GM20000 (cell line): ENCODE results near the gene PPHLN1.

Source experiments
- DNase-seq: peaks from one replicate; pipeline ENCODE4 v3.0.0; 2012; ENCODE audit warnings: low spot score
- CTCF ChIP-seq: IDR thresholded peaks from 2 replicates; pipeline ENCODE4 v1.5.1; 2012; ENCODE audit warnings: mild to moderate bottlenecking, control low read depth; ENCODE audit errors: extremely low read depth, missing control alignments

Gene PPHLN1

GRCh38 chr12:42445891-42446290 is 119.9 kb downstream of the PPHLN1 start:
- no peak for DNase-seq
- no peak for TF ChIP-seq CTCF

- DNase-seq: no peak
Measured at GRCh38 chr12:42446761-42447160, 120.8 kb downstream of the PPHLN1 start.

GRCh38 chr12:42447371-42447786 is 121.4 kb downstream of the PPHLN1 start:
- no peak for DNase-seq

More at GRCh38 chr12:42446761-42447160, 120.8 kb downstream of the PPHLN1 start:
- no peak for TF ChIP-seq CTCF

GRCh38 chr12:42448841-42449240 is 122.9 kb downstream of the PPHLN1 start:
- TF ChIP-seq CTCF: no peak
- no peak for DNase-seq

More at GRCh38 chr12:42447371-42447786, 121.4 kb downstream of the PPHLN1 start:
- TF ChIP-seq CTCF: no peak

GRCh38 chr12:42450248-42450647 is 124.3 kb downstream of the PPHLN1 start:
- no peak for DNase-seq
- no peak for TF ChIP-seq CTCF

GRCh38 chr12:42458575-42458974 is 132.6 kb downstream of the PPHLN1 start:
- TF ChIP-seq CTCF: no peak
- no peak for DNase-seq

- TF ChIP-seq CTCF: no peak
- no peak for DNase-seq
Measured at GRCh38 chr12:42459336-42459847, 133.4 kb downstream of the PPHLN1 start.
